GM19043 (cell line): ENCODE measurements around the gene LEMD1.

Experiments used
- ATAC-seq: cut with Tn5 transposase; IDR thresholded peaks from one replicate; pipeline ENCODE4 v1.9.1; 2021; ENCODE audit warnings: low read depth; ENCODE audit not compliant: unreplicated experiment

Gene LEMD1

GRCh38 chr1:205421798-205422197 lies at the start of gene LEMD1:
Gene LEMD1, minus strand, starts transcription at chr1:205422056. Its CDS starts 1,520 bp downstream, at chr1:205420536.
- ATAC-seq, result no peak

GRCh38 chr1:205470131-205470530 lies 48.3 kb upstream of the LEMD1 start:
- no peak for ATAC-seq

- ATAC-seq, result no peak
These were observed 44.9 kb upstream of the LEMD1 start for GRCh38 chr1:205466595-205467220.

GRCh38 chr1:205465392-205465791 lies 43.5 kb upstream of the LEMD1 start:
- no peak for ATAC-seq

GRCh38 chr1:205458777-205459566 lies 37.1 kb upstream of the LEMD1 start:
- no peak for ATAC-seq

- no peak for ATAC-seq
These were observed 35.3 kb upstream of the LEMD1 start for GRCh38 chr1:205456868-205457745.

GRCh38 chr1:205456383-205456867 lies 34.6 kb upstream of the LEMD1 start:
- no peak for ATAC-seq

- ATAC-seq, result no peak
These were observed 33.9 kb upstream of the LEMD1 start, which contains the start of gene BLACAT1 for GRCh38 chr1:205455581-205456382. Gene BLACAT1, minus strand, starts transcription at chr1:205456045.

GRCh38 chr1:205454903-205455335 lies 33.1 kb upstream of the LEMD1 start:
- ATAC-seq, result no peak

GRCh38 chr1:205453466-205453865 lies 31.6 kb upstream of the LEMD1 start:
- no peak for ATAC-seq

- ATAC-seq, result no peak
These were observed 31.1 kb upstream of the LEMD1 start for GRCh38 chr1:205452933-205453332.

- ATAC-seq, result no peak
These were observed 30.5 kb upstream of the LEMD1 start for GRCh38 chr1:205452364-205452763.

- ATAC-seq, result no peak
These were observed 29.9 kb upstream of the LEMD1 start for GRCh38 chr1:205451759-205452164.

GRCh38 chr1:205451202-205451601 lies 29.3 kb upstream of the LEMD1 start:
- ATAC-seq, result no peak

- ATAC-seq, result no peak
These were observed 28.6 kb upstream of the LEMD1 start for GRCh38 chr1:205450448-205450847.

GRCh38 chr1:205449750-205450443 lies 28.0 kb upstream of the LEMD1 start:
- ATAC-seq, result no peak

- no peak for ATAC-seq
These were observed 27.4 kb upstream of the LEMD1 start for GRCh38 chr1:205449254-205449749.

- ATAC-seq, result no peak
These were observed 26.8 kb upstream of the LEMD1 start for GRCh38 chr1:205448540-205449253.
